Trophoblast cell (in vitro differentiated cells and primary cell): ENCODE measurements around the gene TNS4.
A peak's percentile ranks its signal among the peaks of the same experiment; 100 is the strongest.

Experiments used
- DNase-seq, 2 donors: peaks; one replicate each; pipeline ENCODE4 v3.0.0-alpha.2; 2016
- H2AFZ ChIP-seq: 2 replicates; pipeline ENCODE4 v1.6.1; 2013; ENCODE audit warnings: low read length, moderate library complexity, mild to moderate bottlenecking; ENCODE audit not compliant: insufficient read depth, poor library complexity
- H2AK5ac ChIP-seq: 2 replicates; pipeline ENCODE4 v1.6.1; 2013; ENCODE audit warnings: mild to moderate bottlenecking, low read length
- H2BK120ac ChIP-seq: 2 replicates; pipeline ENCODE4 v1.6.1; 2013; ENCODE audit warnings: low read length, mild to moderate bottlenecking, moderate library complexity; ENCODE audit not compliant: insufficient read depth, poor library complexity
- H2BK12ac ChIP-seq: 2 replicates; pipeline ENCODE4 v1.6.1; 2013; ENCODE audit warnings: mild to moderate bottlenecking, low read length, moderate library complexity
- H2BK5ac ChIP-seq: 2 replicates; pipeline ENCODE4 v1.6.1; 2013; ENCODE audit warnings: low read length, low read depth, moderate library complexity, mild to moderate bottlenecking; ENCODE audit not compliant: poor library complexity
- H3K14ac ChIP-seq: 2 replicates; pipeline ENCODE4 v1.6.1; 2013; ENCODE audit warnings: mild to moderate bottlenecking, low read length
- H3K18ac ChIP-seq: 2 replicates; pipeline ENCODE4 v1.6.1; 2013; ENCODE audit warnings: mild to moderate bottlenecking, low read length
- H3K23ac ChIP-seq: 2 replicates; pipeline ENCODE4 v1.6.1; 2013; ENCODE audit warnings: low read length
- H3K27ac ChIP-seq: 2 replicates; pipeline ENCODE4 v1.5.1; 2013; ENCODE audit warnings: low read depth, mild to moderate bottlenecking, inconsistent platforms, low read length, moderate library complexity
- H3K27me3 ChIP-seq: 2 replicates; pipeline ENCODE4 v1.6.1; 2013; ENCODE audit warnings: inconsistent platforms, mild to moderate bottlenecking, low read length, moderate library complexity; ENCODE audit not compliant: insufficient read depth
- H3K36me3 ChIP-seq, 2 experiments: 1 replicate in 1 of 2; 2 replicates in 1 of 2; pipeline ENCODE4 v1.6.1; 2013; ENCODE audit warnings: low read length in 2 of 2, mild to moderate bottlenecking in 2 of 2, moderate library complexity in 1 of 2; ENCODE audit not compliant: insufficient read depth in 2 of 2, control insufficient read depth in 1 of 2
- H3K4ac ChIP-seq: 2 replicates; pipeline ENCODE4 v1.6.1; 2013; ENCODE audit warnings: low read depth, mild to moderate bottlenecking, low read length, moderate library complexity
- H3K4me1 ChIP-seq, 2 experiments: 1 replicate in 1 of 2; 2 replicates in 1 of 2; pipeline ENCODE4 v1.6.1; 2013; ENCODE audit warnings: low read length in 2 of 2, mild to moderate bottlenecking in 2 of 2, moderate library complexity in 1 of 2; ENCODE audit not compliant: insufficient read depth in 2 of 2, control insufficient read depth in 1 of 2
- H3K4me2 ChIP-seq: 2 replicates; pipeline ENCODE4 v1.6.1; 2013; ENCODE audit warnings: inconsistent platforms, mild to moderate bottlenecking, low read length, moderate library complexity
- H3K4me3 ChIP-seq: 2 replicates; pipeline ENCODE4 v1.5.1; 2013; ENCODE audit warnings: mild to moderate bottlenecking, low read depth, low read length, inconsistent platforms
- H3K79me1 ChIP-seq: one replicate; pipeline ENCODE4 v1.6.1; 2013; ENCODE audit warnings: low read length
- H3K79me2 ChIP-seq: 2 replicates; pipeline ENCODE4 v1.6.1; 2013; ENCODE audit warnings: low read length, mild to moderate bottlenecking; ENCODE audit not compliant: control insufficient read depth, insufficient read depth, poor library complexity
- H3K9ac ChIP-seq: 2 replicates; pipeline ENCODE4 v1.6.1; 2013; ENCODE audit warnings: mild to moderate bottlenecking, low read length
- H3K9me3 ChIP-seq: 2 replicates; pipeline ENCODE4 v1.6.1; 2013; ENCODE audit warnings: low read depth, mild to moderate bottlenecking, control low read depth, inconsistent platforms, low read length; ENCODE audit not compliant: insufficient read depth
- H4K12ac ChIP-seq: 2 replicates; pipeline ENCODE4 v1.6.1; 2013; ENCODE audit warnings: low read depth, mild to moderate bottlenecking, low read length, moderate library complexity
- H4K8ac ChIP-seq: 2 replicates; pipeline ENCODE4 v1.6.1; 2013; ENCODE audit warnings: low read depth, mild to moderate bottlenecking, low read length, moderate library complexity
- H4K91ac ChIP-seq: one replicate; pipeline ENCODE4 v1.6.1; 2013; ENCODE audit warnings: low read depth, mild to moderate bottlenecking, low read length, moderate library complexity
- WGBS: extraction: QIAGEN DNeasy Blood & Tissue Kit; methylation state at CpG from one replicate; pipeline ENCODE4 v1.1.7; 2013; ENCODE audit warnings: missing lambda C conversion rate; ENCODE audit not compliant: insufficient read length, insufficient coverage; ENCODE audit errors: extremely low coverage; 5-methylcytosine and 5-hydroxymethylcytosine counted together

Gene TNS4

DNA sequence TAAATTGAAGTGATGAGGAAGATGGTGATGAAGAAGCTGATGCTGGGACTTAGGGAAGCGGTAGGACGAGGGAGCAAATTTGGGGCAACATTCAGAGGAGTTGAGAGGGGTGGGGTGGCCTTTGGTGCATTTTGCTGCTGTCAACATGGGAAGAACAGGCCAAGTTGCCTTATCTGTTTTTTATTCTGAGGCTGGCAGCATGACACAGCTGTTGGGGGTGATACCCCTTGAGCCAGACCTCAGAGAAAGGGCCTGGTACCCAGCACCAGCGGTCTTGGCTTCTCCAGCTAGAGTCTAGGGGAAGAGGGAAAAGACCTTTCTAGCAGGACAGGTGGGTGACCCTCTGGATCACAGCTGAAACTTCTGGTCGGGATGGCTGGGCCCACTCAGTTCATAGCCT lies 53.6 kb downstream of the TNS4 start:
- Histone ChIP-seq H3K4ac (no peak overlapping the region), H3K79me2 (peaks cover 7% of the 10 kb centered on the region), H3K23ac (no peak overlapping the region), H2BK120ac (no peak overlapping the region), H4K12ac (no peak overlapping the region), H2BK12ac (no peak overlapping the region), H3K4me2 (no peak overlapping the region), H3K18ac (no peak overlapping the region), H2BK5ac (no peak overlapping the region), H3K79me1 (peaks cover 6% of the 10 kb centered on the region), H3K36me3 (peaks cover under 1 to 3% of the 10 kb centered on the region in 2 experiments), H3K14ac (no peak overlapping the region), H4K91ac (no peak overlapping the region), H3K4me3 (no peak overlapping the region), H2AFZ (no peak overlapping the region), H2AK5ac (no peak overlapping the region), H3K9me3 (peaks cover 2% of the 10 kb centered on the region), H3K4me1 (peaks cover 9 to 14% of the 10 kb centered on the region in 2 experiments), H3K9ac (no peak overlapping the region), H4K8ac (no peak overlapping the region), H3K27me3 (no peaks in the 10 kb centered on the region), H3K27ac (no peak overlapping the region)
- WGBS: no CpG with 5 or more reads among the region's 4 CpGs
- DNase-seq: no peak

DNA sequence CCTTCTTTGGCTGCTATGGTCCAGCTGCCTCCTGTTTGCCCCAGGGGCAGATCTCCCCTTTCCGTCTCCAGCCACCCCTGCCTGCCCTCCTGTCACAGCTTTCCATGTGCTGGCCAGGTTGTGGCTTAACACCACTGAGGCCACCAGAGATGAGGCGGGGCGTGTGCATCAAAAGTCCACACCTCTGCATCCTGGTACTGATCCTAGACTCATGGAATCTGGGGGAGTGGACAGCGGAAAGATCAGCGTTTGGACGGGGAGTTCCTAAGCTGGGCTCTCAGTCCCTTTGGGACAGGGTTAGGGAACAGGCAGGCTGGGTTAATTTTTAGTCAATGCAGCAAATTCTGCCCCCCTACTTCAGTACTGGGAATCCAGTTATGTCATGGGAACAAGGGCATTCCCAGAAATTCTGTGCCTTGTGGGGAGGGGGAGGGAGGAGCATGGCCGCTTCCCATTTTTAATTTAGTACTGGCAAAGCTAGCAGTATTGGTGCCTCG lies 54.2 kb downstream of the TNS4 start:
- H3K4me3 ChIP-seq: no peak overlapping the region
- no peak overlapping the region for H2AK5ac ChIP-seq
- no peak overlapping the region for H4K91ac ChIP-seq
- H2BK12ac ChIP-seq: no peak overlapping the region
- H3K9me3 ChIP-seq: peaks cover 2% of the 10 kb centered on the region
- H3K27me3 ChIP-seq: no peaks in the 10 kb centered on the region
- no peak overlapping the region for H3K23ac ChIP-seq
- H3K27ac ChIP-seq: no peak overlapping the region
- H2BK120ac ChIP-seq: no peak overlapping the region
- peaks cover 0 to 3% of the 10 kb centered on the region in 2 experiments for H3K36me3 ChIP-seq
- peaks cover 8% of the 10 kb centered on the region for H3K79me1 ChIP-seq
- no peak overlapping the region for H3K14ac ChIP-seq
- no peak for DNase-seq
- no peak overlapping the region for H3K18ac ChIP-seq
- peaks cover 8% of the 10 kb centered on the region for H3K79me2 ChIP-seq
- H2BK5ac ChIP-seq: no peak overlapping the region
- peaks cover 12 to 19% of the 10 kb centered on the region in 2 experiments for H3K4me1 ChIP-seq
- no peak overlapping the region for H4K8ac ChIP-seq
- H2AFZ ChIP-seq: no peak overlapping the region
- WGBS: no CpG with 5 or more reads among the region's 8 CpGs
- H3K9ac ChIP-seq: no peak overlapping the region
- no peak overlapping the region for H4K12ac ChIP-seq
- H3K4me2 ChIP-seq: no peak overlapping the region
- no peak overlapping the region for H3K4ac ChIP-seq

- no peak overlapping the region for H2BK120ac ChIP-seq
These were observed 55.5 kb downstream of the TNS4 start for GRCh38 chr17:40445751-40446468.

DNA sequence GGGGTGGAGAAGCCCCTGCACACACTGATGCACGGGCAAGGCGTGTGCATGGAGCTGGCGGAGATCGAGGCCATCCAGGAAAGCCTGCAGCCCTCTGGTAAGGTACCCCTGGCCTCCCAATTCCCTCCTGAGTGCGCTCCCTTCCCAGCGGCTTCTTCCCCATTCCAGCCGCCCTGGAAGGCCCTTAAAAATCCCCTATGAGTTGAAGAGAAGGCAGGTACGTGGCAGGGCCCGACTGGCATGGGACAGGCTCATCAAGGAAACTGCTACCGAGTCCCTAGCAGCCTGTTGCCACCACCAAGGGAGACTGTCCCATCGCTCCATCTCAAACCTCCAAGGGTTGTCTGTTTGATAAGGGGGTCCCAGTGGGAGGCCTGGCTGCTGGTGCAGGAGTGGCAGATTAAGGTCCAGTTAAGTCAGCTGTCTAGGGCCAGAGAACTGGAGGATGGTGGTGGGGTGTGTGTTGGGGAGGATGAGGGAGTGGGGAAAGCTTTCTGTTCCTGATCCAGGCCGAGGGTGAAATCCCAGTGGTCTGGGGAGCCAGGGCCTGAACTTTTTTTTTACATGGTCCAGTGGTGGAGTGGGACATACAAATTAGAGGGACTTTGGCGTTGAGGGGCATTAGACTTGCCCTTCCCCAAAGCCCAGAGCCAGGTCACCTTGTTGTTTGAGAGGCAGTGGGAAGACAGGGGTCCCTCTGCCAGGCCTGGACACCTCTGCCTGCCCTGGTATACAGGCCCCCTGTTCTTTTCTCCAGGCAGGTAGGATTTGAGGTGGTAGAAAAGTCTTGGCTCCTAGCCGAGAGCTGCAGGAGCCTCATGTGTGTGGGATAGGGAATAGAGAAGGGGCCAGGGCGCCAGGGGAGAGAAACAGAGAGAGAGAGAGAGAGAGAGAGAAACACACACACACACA lies 57.2 kb downstream of the TNS4 start:
- no peak overlapping the region for H4K12ac ChIP-seq
- no peak overlapping the region for H2BK5ac ChIP-seq
- no peak overlapping the region for H3K27ac ChIP-seq
- no peak overlapping the region for H4K91ac ChIP-seq
- peaks cover 0 to 3% of the 10 kb centered on the region in 2 experiments for H3K36me3 ChIP-seq
- no peak for DNase-seq
- no peak overlapping the region for H3K23ac ChIP-seq
- peak overlapping the region; percentile 30 for H3K14ac ChIP-seq
- H3K9ac ChIP-seq: no peak overlapping the region
- peak overlapping the region; percentile 80 for H2AK5ac ChIP-seq
- H3K4me2 ChIP-seq: peak overlapping the region; percentile 85
- H3K18ac ChIP-seq: no peak overlapping the region
- peaks cover 12 to 19% of the 10 kb centered on the region in 2 experiments for H3K4me1 ChIP-seq
- peak overlapping the region; percentile 4 for H3K4ac ChIP-seq
- peak overlapping the region; percentile 72 for H3K4me3 ChIP-seq
- no peaks in the 10 kb centered on the region for H3K27me3 ChIP-seq
- H4K8ac ChIP-seq: peak overlapping the region; percentile 42
- no peak overlapping the region for H2AFZ ChIP-seq
- peaks cover 8% of the 10 kb centered on the region for H3K79me1 ChIP-seq
- WGBS: no CpG with 5 or more reads among the region's 15 CpGs
- no peaks in the 10 kb centered on the region for H3K9me3 ChIP-seq
- H2BK12ac ChIP-seq: no peak overlapping the region
- H3K79me2 ChIP-seq: peaks cover 8% of the 10 kb centered on the region
- H2BK120ac ChIP-seq: peak overlapping the region; percentile 45

More at GRCh38 chr17:40445751-40446468, 55.5 kb downstream of the TNS4 start:
- H2BK12ac ChIP-seq: no peak overlapping the region
- no peak overlapping the region for H3K4ac ChIP-seq
- H2AK5ac ChIP-seq: no peak overlapping the region
- peaks cover 0 to 3% of the 10 kb centered on the region in 2 experiments for H3K36me3 ChIP-seq
- peaks cover 12 to 19% of the 10 kb centered on the region in 2 experiments for H3K4me1 ChIP-seq
- H3K9me3 ChIP-seq: no peaks in the 10 kb centered on the region
- H2BK5ac ChIP-seq: no peak overlapping the region
- no peak overlapping the region for H4K12ac ChIP-seq
- H3K4me2 ChIP-seq: peak overlapping the region; percentile 35
- no peak overlapping the region for H2AFZ ChIP-seq
- peak overlapping the region; percentile 30 for H4K8ac ChIP-seq
- no peak overlapping the region for H3K9ac ChIP-seq
- no peak overlapping the region for H3K14ac ChIP-seq
- H3K23ac ChIP-seq: no peak overlapping the region
- no peaks in the 10 kb centered on the region for H3K27me3 ChIP-seq
- peaks cover 8% of the 10 kb centered on the region for H3K79me1 ChIP-seq
- H3K27ac ChIP-seq: no peak overlapping the region
- no peak overlapping the region for H4K91ac ChIP-seq
- H3K4me3 ChIP-seq: no peak overlapping the region
- H3K79me2 ChIP-seq: peaks cover 8% of the 10 kb centered on the region
- no CpG with 5 or more reads among the region's 11 CpGs for WGBS
- no peak for DNase-seq
- peak overlapping the region; percentile 19 for H3K18ac ChIP-seq
